Subcutaneous abdominal adipose tissue (tissue), 5 donors: ENCODE results near the gene SLAMF7.
A peak's percentile ranks its signal among the peaks of the same experiment; 100 is the strongest.

Experiments
- H3K27ac ChIP-seq: one replicate; pipeline ENCODE4 v1.7.0; 2013; ENCODE audit warnings: low read depth, mild to moderate bottlenecking, inconsistent platforms, low read length, moderate library complexity
- H3K27me3 ChIP-seq, 5 donors: one replicate each; pipeline ENCODE4 v1.7.0; 2013; ENCODE audit warnings: low read length in 5 of 5, inconsistent platforms in 1 of 5; ENCODE audit not compliant: control insufficient read depth in 5 of 5, insufficient read depth in 4 of 5
- H3K36me3 ChIP-seq, 5 donors: one replicate each; pipeline ENCODE4 v1.7.0; 2013; ENCODE audit warnings: low read length in 5 of 5; ENCODE audit not compliant: control insufficient read depth in 5 of 5, insufficient read depth in 5 of 5
- H3K4me1 ChIP-seq, 5 donors: one replicate each; pipeline ENCODE4 v1.7.0; 2013; ENCODE audit warnings: low read length in 5 of 5, mild to moderate bottlenecking in 3 of 5, moderate library complexity in 1 of 5; ENCODE audit not compliant: control insufficient read depth in 5 of 5, insufficient read depth in 5 of 5
- H3K4me3 ChIP-seq, 5 donors: one replicate each; pipeline ENCODE4 v1.7.0; 2013; ENCODE audit warnings: low read length in 5 of 5, low read depth in 1 of 5
- H3K9ac ChIP-seq, 5 donors: one replicate each; pipeline ENCODE4 v1.7.0; 2013; ENCODE audit warnings: low read length in 5 of 5, mild to moderate bottlenecking in 4 of 5, moderate library complexity in 3 of 5
- H3K9me3 ChIP-seq, 5 donors: one replicate each; pipeline ENCODE4 v1.7.0; 2013; ENCODE audit warnings: low read length in 5 of 5; ENCODE audit not compliant: control insufficient read depth in 5 of 5
- donor health status: healthy.
- donor health status: healthy.
- donor health status: healthy.
- donor health status: healthy.
- donor health status: healthy.

SLAMF7 gene

GRCh38 chr1:160755461-160755860, 16.4 kb downstream of the SLAMF7 start:
- Histone ChIP-seq H3K27me3 (peaks cover 0 to 5% (median 0%) of the 10 kb centered on the region in 5 donors), H3K36me3 (no peaks in the 10 kb centered on the region), H3K9me3 (no peaks in the 10 kb centered on the region), H3K9ac (no peak overlapping the region), H3K4me1 (no peaks in the 10 kb centered on the region), H3K4me3 (no peak overlapping the region), H3K27ac (no peak overlapping the region)

GRCh38 chr1:160755911-160756848, 17.1 kb downstream of the SLAMF7 start:
- H3K9ac ChIP-seq = no peak overlapping the region
- H3K27me3 ChIP-seq = peaks cover 0 to 5% (median 0%) of the 10 kb centered on the region in 5 donors
- H3K4me1 ChIP-seq = no peaks in the 10 kb centered on the region
- no peaks in the 10 kb centered on the region for H3K9me3 ChIP-seq
- no peak overlapping the region for H3K4me3 ChIP-seq
- H3K27ac ChIP-seq = no peak overlapping the region
- H3K36me3 ChIP-seq = no peaks in the 10 kb centered on the region

- Histone ChIP-seq H3K9ac (no peak overlapping the region), H3K4me3 (no peak overlapping the region), H3K36me3 (no peaks in the 10 kb centered on the region), H3K27ac (no peak overlapping the region), H3K27me3 (peaks cover 0 to 5% (median 0%) of the 10 kb centered on the region in 5 donors), H3K4me1 (no peaks in the 10 kb centered on the region), H3K9me3 (no peaks in the 10 kb centered on the region)
These were observed 17.8 kb downstream of the SLAMF7 start for GRCh38 chr1:160756849-160757201.

- H3K27me3 ChIP-seq = no peaks in the 10 kb centered on the region
- no peaks in the 10 kb centered on the region for H3K4me1 ChIP-seq
- no peaks in the 10 kb centered on the region for H3K9me3 ChIP-seq
- H3K4me3 ChIP-seq = no peak overlapping the region
- H3K36me3 ChIP-seq = no peaks in the 10 kb centered on the region
- H3K9ac ChIP-seq = no peak overlapping the region
- no peak overlapping the region for H3K27ac ChIP-seq
These were observed 19.5 kb downstream of the SLAMF7 start for GRCh38 chr1:160758521-160758920.

GRCh38 chr1:160759740-160760139, 20.7 kb downstream of the SLAMF7 start:
- H3K9ac ChIP-seq = no peak overlapping the region
- no peaks in the 10 kb centered on the region for H3K9me3 ChIP-seq
- no peaks in the 10 kb centered on the region for H3K27me3 ChIP-seq
- H3K36me3 ChIP-seq = no peaks in the 10 kb centered on the region
- H3K4me1 ChIP-seq = no peaks in the 10 kb centered on the region
- H3K4me3 ChIP-seq = no peak overlapping the region
- H3K27ac ChIP-seq = no peak overlapping the region

- H3K4me1 ChIP-seq = no peaks in the 10 kb centered on the region
- H3K9ac ChIP-seq = no peak overlapping the region
- no peaks in the 10 kb centered on the region for H3K36me3 ChIP-seq
- no peaks in the 10 kb centered on the region for H3K27me3 ChIP-seq
- no peak overlapping the region for H3K4me3 ChIP-seq
- H3K9me3 ChIP-seq = no peaks in the 10 kb centered on the region
- H3K27ac ChIP-seq = no peak overlapping the region
These were observed 22.0 kb downstream of the SLAMF7 start for GRCh38 chr1:160761046-160761445.

- H3K9ac ChIP-seq = no peak overlapping the region
- no peaks in the 10 kb centered on the region for H3K9me3 ChIP-seq
- H3K27ac ChIP-seq = no peak overlapping the region
- H3K27me3 ChIP-seq = no peaks in the 10 kb centered on the region
- no peaks in the 10 kb centered on the region for H3K4me1 ChIP-seq
- no peak overlapping the region for H3K4me3 ChIP-seq
- H3K36me3 ChIP-seq = no peaks in the 10 kb centered on the region
These were observed 22.8 kb downstream of the SLAMF7 start for GRCh38 chr1:160761886-160762285.

GRCh38 chr1:160763993-160764392, 24.9 kb downstream of the SLAMF7 start:
- no peak overlapping the region for H3K4me3 ChIP-seq

GRCh38 chr1:160767395-160768294, 28.6 kb downstream of the SLAMF7 start:
- Histone ChIP-seq H3K4me1 (peaks cover 0 to 2% (median 0%) of the 10 kb centered on the region in 5 donors), H3K4me3 (peak overlapping the region in 2 of 5 donors; percentile 3 to 24), H3K9me3 (no peaks in the 10 kb centered on the region)

More at GRCh38 chr1:160763993-160764392, 24.9 kb downstream of the SLAMF7 start:
- Histone ChIP-seq H3K9ac (no peak overlapping the region), H3K36me3 (no peaks in the 10 kb centered on the region), H3K27ac (no peak overlapping the region), H3K9me3 (no peaks in the 10 kb centered on the region), H3K27me3 (no peaks in the 10 kb centered on the region), H3K4me1 (peaks cover 0 to 2% (median 0%) of the 10 kb centered on the region in 5 donors)

GRCh38 chr1:160768295-160768657, 29.2 kb downstream of the SLAMF7 start:
- Histone ChIP-seq H3K36me3 (no peaks in the 10 kb centered on the region), H3K9me3 (no peaks in the 10 kb centered on the region), H3K9ac (no peak overlapping the region), H3K27me3 (peaks cover 0 to 2% (median 0%) of the 10 kb centered on the region in 5 donors), H3K27ac (no peak overlapping the region), H3K4me1 (peaks cover 0 to 2% (median 0%) of the 10 kb centered on the region in 5 donors), H3K4me3 (peak overlapping the region in 2 of 5 donors; percentile 3 to 24)

More at GRCh38 chr1:160767395-160768294, 28.6 kb downstream of the SLAMF7 start:
- Histone ChIP-seq H3K27me3 (peaks cover 0 to 2% (median 0%) of the 10 kb centered on the region in 5 donors), H3K9ac (no peak overlapping the region), H3K36me3 (no peaks in the 10 kb centered on the region), H3K27ac (no peak overlapping the region)
